ENCODE measurements around the gene ITGB1BP2.
"Not testable (repeated sequence)": the region's sequence is repeated elsewhere in the genome, so short reads cannot be mapped to it uniquely, and the experiment has no call there.

The ITGB1BP2 gene

GRCh38 chrX:71326394-71326793 is 24.8 kb downstream of the ITGB1BP2 start:
- H3K9ac ChIP-seq (ENCODE audit: low read length) = no peak overlapping the region
- no peaks in the 10 kb centered on the region for H3K79me2 ChIP-seq (ENCODE audit: low read length)
- no peak overlapping the region for H3K4me3 ChIP-seq (ENCODE audit: low read length)
- H4K20me1 ChIP-seq (ENCODE audit: insufficient read depth, low read length) = no peaks in the 10 kb centered on the region
- no peaks in the 10 kb centered on the region for H3K9me3 ChIP-seq (ENCODE audit: insufficient read depth, low read length)
- H2AFZ ChIP-seq (ENCODE audit: low read depth, low read length) = no peak overlapping the region
- H3K27me3 ChIP-seq (ENCODE audit: low read depth, low read length) = no peaks in the 10 kb centered on the region
- TF ChIP-seq CTCF (IDR thresholded peaks at IDR 0.05; ENCODE audit: low read depth, low read length) = no peak
- TF ChIP-seq EZH2phosphoT487 (IDR thresholded peaks at IDR 0.05; ENCODE audit: low read depth) = no peak
- H3K27ac ChIP-seq (ENCODE audit: low read length) = no peak overlapping the region
- H3K36me3 ChIP-seq (replicated peaks; ENCODE audit: low read depth, low read length) = peaks cover 8% of the 10 kb centered on the region
- no peaks in the 10 kb centered on the region for H3K4me1 ChIP-seq (ENCODE audit: low read length)
- no peak overlapping the region for H3K4me2 ChIP-seq (ENCODE audit: low read length)

GRCh38 chrX:71349151-71349665 is 47.7 kb downstream of the ITGB1BP2 start:
- not testable (repeated sequence) for H3K9me3 ChIP-seq (ENCODE audit: insufficient read depth, low read length); H3K4me1 ChIP-seq (ENCODE audit: low read length); H2AFZ ChIP-seq (ENCODE audit: low read depth, low read length); H4K20me1 ChIP-seq (ENCODE audit: insufficient read depth, low read length); H3K79me2 ChIP-seq (ENCODE audit: low read length); H3K36me3 ChIP-seq (replicated peaks; ENCODE audit: low read depth, low read length); H3K27ac ChIP-seq (ENCODE audit: low read length); H3K9ac ChIP-seq (ENCODE audit: low read length); H3K4me3 ChIP-seq (ENCODE audit: low read length); H3K4me2 ChIP-seq (ENCODE audit: low read length); H3K27me3 ChIP-seq (ENCODE audit: low read depth, low read length)

GRCh38 chrX:71349867-71350266 is 48.3 kb downstream of the ITGB1BP2 start:
- H3K4me3 ChIP-seq (ENCODE audit: low read length); H3K4me1 ChIP-seq (ENCODE audit: low read length); H3K27me3 ChIP-seq (ENCODE audit: low read depth, low read length); H3K36me3 ChIP-seq (replicated peaks; ENCODE audit: low read depth, low read length); H3K27ac ChIP-seq (ENCODE audit: low read length); H3K4me2 ChIP-seq (ENCODE audit: low read length); H3K9ac ChIP-seq (ENCODE audit: low read length); H3K79me2 ChIP-seq (ENCODE audit: low read length); H4K20me1 ChIP-seq (ENCODE audit: insufficient read depth, low read length); H2AFZ ChIP-seq (ENCODE audit: low read depth, low read length); H3K9me3 ChIP-seq (ENCODE audit: insufficient read depth, low read length): not testable (repeated sequence)

GRCh38 chrX:71352439-71352838 is 50.9 kb downstream of the ITGB1BP2 start:
- H3K79me2 ChIP-seq (ENCODE audit: low read length); H3K9ac ChIP-seq (ENCODE audit: low read length); H3K4me3 ChIP-seq (ENCODE audit: low read length); H4K20me1 ChIP-seq (ENCODE audit: insufficient read depth, low read length); H3K36me3 ChIP-seq (replicated peaks; ENCODE audit: low read depth, low read length); H3K4me1 ChIP-seq (ENCODE audit: low read length); H3K27ac ChIP-seq (ENCODE audit: low read length); H3K4me2 ChIP-seq (ENCODE audit: low read length); H3K9me3 ChIP-seq (ENCODE audit: insufficient read depth, low read length); H3K27me3 ChIP-seq (ENCODE audit: low read depth, low read length); H2AFZ ChIP-seq (ENCODE audit: low read depth, low read length): not testable (repeated sequence)
